SIG-M5 treated with dmso at 0.1 percent for 504 hours (cell line): ENCODE results near the gene P3H3.

Experiments
- DNase-seq: peaks from one replicate; lab custom pipeline; 2025; ENCODE audit not compliant: unreplicated experiment; lab: John Stamatoyannopoulos, UW

P3H3 gene

DNA sequence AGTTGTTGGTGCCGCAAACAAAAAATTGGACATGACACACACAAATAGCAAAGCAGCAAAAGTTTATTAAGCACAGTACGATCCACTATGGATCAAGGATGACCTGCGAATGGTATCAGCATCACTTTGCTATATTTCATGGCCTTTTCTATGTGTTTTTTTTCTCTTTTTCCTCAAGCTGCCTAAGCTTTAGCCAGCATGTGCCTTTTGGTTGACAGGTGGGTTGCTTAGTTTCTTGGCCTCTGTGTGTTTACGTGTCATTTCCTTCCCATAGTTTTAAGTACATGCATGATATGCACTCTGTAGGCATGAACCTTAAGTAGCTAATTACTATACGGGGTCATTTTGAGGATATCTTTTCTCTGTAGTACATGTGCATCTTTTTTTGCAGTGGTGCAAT lies 29.1 kb upstream of the P3H3 start:
- no peak for DNase-seq

DNA sequence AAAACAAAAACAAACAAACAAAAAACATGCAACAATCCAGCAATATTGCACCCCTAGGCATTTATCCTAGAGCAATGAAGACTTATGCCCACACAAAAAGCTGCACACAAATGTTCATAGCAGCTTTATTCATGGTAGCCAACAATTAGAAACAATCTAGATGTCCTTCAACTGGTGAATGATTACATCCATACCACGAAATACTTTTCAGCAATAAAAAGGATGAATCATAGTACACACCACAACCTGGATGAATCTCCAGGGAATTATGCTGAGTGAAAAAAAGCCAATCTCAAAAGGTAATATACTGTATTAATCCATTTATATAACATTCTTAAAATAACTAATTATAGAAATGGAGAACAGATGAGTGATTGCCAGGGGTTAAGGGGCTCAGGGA lies 21.0 kb upstream of the P3H3 start:
- no peak for DNase-seq

DNA sequence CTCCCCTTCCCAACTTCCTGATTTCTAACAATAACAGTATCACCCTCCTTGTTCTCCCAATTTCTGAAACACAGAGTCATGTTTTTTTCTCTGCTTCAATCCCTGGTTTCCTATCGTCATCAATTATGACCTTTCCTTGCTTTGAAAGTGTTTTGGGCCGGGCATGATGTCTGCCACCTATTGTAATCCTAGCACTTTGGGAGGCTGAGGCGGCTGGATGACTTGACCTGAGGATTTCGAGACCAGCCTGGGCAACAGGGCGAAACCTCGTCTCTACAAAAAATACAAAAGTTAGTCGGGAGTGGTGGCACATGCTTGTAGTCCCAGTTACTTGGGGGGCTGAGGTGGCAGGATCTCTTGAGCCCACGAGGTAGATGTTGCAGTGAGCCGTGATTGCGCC lies 19.2 kb upstream of the P3H3 start:
- no peak for DNase-seq

DNA sequence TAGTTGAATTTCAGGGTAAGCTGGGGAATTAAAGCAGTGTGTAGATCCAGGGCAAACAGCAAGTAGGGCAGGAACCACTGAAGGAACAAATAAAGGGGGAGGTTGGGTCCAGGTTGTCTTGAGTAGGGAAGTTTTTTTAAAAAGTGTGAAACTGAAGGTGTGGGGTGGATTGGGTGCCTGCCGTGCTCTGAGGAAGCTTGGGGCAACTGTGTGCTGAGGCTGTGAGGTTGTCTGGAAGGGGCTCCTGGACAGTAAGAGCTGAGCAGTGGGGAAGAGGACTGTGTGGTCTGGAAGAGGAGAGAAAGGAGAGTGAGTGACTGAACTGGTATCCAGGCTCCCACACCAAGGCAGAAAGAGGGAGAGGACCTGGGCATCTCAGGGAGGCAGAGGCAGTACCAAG lies 17.4 kb upstream of the P3H3 start:
- DNase-seq, result no peak

DNA sequence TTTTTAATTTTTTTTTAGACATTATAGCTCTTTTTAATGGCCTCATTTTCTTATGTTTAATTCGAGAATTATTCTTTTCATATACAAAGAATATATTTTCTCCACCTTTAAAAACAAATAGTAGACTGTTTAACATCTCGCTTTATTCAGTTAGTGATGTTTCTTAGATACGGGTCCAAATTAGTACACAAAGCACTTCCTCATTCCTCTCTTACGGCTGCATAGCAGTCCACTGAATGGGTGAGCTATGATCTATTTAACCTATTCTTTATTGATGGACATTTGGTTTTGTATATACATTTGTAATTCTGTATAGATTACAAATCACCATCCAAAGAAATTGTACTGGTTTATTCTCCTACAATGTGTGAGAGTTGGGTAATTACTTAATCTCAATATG lies 14.8 kb upstream of the P3H3 start:
- peak; percentile 38 for DNase-seq

DNA sequence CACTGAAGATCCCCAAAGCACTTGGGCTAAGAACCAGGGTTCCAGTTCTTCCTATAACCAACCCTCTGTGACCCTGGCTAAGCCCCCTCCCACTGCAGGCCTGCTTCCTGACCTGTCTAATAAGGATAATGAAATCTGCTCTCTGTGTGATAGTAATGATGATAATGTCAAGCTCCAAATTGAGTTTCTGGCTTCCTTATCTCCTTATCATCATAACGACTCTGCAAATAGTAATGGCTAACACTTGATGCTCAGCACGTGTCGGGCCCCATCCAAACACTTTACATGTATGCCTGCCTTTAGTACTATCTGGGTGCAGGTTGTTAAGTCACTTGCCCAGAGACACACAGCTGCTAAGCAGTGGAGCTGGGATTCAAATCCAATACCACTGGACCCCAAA lies 11.6 kb upstream of the P3H3 start:
- DNase-seq, result no peak

DNA sequence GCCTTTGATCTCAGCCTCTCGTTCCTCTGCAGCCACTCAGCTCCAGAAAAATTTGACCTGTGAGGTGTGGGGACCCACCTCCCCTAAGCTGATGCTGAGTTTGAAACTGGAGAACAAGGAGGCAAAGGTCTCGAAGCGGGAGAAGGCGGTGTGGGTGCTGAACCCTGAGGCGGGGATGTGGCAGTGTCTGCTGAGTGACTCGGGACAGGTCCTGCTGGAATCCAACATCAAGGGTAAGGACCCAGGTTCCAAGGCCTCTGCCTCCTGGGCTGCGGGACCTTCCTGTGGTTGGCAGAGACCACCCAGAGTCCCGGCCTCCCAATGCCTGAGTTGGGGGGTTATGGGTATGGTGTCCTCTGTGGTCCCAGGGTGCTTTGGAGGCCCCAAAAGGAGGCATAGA lies 11.1 kb upstream of the P3H3 start:
- no peak for DNase-seq

DNA sequence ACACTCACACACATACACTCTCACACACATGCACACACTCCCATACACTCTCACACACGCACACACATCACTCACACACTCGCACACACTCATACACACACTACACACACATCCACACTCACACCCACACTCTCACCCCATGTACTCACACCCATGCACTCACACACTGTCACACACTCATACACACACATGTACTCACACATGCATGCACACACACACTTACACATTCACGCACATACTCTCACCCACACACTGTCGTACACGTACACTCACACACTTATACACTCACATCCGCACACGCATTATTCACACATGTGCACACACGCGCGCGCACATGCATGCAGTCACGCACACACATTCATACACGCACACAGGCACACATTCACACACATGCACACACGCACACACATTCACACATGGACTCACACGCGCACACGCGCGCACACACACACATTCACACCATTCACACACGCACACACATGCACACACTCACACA lies 10.5 kb upstream of the P3H3 start:
- no peak for DNase-seq

DNA sequence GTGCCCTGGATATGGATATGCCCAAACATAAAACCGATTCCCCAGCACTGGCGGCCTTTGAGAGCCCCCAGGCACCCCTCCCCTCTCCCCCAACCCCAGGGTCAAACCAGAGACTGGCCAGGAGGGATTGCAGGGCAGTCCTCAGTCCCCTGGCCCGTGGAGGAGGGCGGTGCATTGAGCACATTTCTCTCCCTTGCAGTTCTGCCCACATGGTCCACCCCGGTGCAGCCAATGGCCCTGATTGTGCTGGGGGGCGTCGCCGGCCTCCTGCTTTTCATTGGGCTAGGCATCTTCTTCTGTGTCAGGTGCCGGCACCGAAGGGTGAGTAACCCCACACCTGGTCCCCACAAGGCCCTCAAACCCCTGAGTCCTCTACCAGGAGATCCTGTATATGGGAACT lies 10.0 kb upstream of the P3H3 start:
- no peak for DNase-seq

DNA sequence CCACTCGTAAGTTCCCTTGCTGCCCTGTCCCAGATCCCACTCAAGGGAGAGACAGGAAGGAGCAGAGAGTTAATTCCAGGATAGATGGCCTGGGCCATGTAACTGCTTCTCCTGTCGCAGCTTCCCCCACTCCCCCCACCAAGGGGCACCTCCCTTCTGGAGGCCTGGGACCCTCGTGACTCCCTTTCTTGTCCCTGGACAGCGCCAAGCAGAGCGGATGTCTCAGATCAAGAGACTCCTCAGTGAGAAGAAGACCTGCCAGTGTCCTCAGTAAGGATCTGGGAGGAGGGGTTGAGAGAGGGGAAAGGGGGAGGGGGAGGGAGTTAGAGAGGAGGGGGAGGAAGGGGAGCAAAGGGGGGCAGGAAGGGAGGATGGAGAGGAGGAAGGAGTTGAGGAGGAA lies 9.6 kb upstream of the P3H3 start:
- no peak for DNase-seq

DNA sequence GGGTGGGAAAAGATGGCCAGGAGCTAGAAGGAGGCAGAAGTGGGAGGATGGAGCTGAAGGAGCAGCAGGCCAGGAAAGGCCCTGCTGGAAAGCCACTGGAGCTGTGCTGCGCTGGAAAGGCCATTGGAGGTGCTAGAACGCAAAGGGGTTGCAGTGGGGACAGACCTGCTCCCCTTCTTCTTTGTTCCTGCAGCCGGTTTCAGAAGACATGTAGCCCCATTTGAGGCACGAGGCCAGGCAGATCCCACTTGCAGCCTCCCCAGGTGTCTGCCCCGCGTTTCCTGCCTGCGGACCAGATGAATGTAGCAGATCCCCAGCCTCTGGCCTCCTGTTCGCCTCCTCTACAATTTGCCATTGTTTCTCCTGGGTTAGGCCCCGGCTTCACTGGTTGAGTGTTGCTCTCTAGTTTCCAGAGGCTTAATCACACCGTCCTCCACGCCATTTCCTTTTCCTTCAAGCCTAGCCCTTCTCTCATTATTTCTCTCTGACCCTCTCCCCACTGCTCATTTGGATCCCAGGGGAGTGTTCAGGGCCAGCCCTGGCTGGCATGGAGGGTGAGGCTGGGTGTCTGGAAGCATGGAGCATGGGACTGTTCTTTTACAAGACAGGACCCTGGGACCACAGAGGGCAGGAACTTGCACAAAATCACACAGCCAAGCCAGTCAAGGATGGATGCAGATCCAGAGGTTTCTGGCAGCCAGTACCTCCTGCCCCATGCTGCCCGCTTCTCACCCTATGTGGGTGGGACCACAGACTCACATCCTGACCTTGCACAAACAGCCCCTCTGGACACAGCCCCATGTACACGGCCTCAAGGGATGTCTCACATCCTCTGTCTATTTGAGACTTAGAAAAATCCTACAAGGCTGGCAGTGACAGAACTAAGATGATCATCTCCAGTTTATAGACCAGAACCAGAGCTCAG lies 8.8 kb upstream of the P3H3 start:
- no peak for DNase-seq

DNA sequence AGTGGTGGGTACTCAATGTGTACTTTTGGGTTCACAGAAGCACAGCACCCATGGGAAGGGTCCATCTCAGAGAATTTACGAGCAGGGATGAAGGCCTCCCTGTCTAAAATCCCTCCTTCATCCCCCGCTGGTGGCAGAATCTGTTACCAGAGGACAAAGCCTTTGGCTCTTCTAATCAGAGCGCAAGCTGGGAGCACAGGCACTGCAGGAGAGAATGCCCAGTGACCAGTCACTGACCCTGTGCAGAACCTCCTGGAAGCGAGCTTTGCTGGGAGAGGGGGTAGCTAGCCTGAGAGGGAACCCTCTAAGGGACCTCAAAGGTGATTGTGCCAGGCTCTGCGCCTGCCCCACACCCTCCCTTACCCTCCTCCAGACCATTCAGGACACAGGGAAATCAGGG lies 8.0 kb upstream of the P3H3 start:
- no peak for DNase-seq

DNA sequence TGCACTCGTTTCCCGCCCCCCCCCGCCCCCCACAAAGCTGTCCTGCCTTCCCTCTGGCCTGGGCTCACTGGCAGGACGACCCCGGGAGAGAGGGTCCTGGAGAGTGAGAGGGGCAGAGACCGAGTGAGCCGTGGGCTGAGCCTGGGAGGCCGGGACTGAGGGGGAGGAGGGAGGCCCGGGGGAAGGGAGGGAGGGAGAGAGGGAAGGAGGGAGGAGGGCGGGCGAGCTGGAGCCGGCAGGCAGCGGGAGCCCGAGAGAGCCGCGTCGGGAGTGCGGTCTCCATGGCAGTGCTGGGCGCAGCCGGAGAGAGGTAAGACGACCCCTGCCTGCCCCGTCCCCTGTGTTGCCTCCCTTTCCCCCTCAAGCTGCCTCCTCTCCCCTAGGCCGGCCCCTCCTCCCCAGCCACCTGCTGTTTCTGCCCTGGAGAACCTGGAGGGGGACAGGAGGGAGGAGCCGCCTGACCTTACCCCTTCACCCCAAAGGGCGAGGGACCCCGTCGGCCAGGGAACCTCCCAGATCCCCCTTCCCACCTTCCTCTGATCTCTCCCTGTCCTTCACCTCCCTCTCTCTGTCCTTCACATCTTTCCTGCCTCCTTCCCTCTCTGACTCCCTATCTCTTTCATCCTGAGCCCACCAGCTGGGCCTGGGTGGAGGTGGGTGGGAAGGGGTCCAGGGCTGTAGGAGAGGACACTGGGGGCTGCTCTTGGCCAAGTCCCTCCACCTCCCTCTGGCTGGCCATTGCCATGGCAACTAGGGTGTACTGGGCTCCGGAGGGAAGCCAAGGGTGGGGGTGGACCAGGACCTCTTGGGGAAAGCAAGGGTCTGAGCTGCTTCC lies 6.4 kb upstream of the P3H3 start, which contains the start of gene GPR162:
GPR162 (plus strand) TSS at position 231 of the 835 bp plus-strand sequence. CDS start 2,078 bp downstream, outside the sequence.
- peak; percentile 63 for DNase-seq

DNA sequence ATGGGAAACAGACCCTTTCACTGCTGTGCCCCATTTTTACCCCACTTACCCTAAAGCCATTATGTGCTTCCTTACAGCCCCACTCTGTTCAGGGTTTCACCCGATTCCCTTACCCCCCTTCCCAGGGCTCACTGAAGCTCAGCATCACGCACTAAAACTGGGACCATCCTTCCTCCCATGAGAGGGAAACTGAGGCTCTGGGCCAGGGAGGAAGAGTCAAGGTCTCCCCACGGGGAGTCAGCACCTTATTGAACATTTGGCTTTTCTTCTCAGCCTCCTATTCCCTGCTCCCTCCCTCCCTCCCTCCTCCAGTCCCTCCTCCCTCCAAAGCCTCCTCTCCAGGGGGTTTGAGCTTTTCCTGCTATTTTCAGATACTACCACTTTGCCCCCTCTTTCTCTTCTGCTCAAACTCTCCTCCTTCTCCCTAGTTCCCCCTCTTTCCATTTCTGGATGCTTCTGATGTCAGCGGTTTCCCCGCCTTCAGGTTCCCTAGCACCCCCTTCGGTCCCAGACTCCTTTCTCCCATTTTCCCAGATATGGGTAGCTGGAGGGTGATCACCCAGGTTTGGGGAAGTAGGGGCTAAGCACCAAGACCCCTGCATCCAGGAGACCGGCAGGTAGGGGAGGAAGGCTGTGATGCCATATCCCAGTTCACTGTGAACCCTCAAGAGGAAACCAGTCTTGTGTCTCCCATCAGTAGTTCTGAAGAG lies 5.6 kb upstream of the P3H3 start:
- DNase-seq, result no peak

DNA sequence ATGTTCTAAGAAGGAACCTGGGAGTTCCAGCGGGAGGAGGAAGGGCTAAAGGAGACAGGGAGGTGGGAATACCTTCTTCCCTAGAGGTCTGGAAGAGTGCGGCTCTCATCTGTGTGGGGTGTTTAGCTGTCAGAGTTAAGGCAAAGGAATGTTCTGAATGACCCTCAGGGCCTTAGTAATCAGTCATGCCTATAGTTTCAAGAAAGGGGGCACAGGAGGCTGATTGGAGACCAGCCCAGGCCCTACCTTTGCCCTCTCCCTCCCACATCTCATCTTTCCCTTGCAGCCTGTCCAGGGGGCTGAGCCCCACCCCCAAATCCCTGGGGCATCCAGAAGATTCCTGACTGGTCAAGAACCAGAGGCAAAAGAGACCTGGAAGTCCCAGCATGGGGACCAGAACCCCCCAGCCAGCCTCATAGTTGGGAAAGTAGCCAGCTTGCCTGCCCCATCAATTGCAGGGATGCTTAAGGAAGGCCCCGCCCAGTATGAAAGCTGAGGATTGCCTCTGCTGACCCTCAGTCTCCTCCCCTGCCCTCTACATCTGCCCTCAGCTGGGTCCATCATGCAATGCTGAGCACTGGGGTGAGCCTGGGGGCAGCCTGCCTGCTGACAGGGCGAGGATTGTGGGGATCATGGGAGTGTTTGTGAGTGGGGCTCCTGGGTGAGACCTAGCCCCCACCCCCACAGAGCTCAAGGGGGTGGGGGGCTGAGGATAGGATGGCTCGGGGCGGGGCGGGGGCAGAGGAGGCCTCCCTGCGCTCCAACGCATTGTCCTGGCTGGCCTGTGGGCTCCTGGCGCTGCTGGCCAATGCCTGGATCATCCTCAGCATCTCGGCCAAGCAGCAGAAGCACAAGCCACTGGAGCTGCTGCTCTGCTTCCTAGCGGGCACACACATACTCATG lies 4.8 kb upstream of the P3H3 start:
- DNase-seq, result no peak

DNA sequence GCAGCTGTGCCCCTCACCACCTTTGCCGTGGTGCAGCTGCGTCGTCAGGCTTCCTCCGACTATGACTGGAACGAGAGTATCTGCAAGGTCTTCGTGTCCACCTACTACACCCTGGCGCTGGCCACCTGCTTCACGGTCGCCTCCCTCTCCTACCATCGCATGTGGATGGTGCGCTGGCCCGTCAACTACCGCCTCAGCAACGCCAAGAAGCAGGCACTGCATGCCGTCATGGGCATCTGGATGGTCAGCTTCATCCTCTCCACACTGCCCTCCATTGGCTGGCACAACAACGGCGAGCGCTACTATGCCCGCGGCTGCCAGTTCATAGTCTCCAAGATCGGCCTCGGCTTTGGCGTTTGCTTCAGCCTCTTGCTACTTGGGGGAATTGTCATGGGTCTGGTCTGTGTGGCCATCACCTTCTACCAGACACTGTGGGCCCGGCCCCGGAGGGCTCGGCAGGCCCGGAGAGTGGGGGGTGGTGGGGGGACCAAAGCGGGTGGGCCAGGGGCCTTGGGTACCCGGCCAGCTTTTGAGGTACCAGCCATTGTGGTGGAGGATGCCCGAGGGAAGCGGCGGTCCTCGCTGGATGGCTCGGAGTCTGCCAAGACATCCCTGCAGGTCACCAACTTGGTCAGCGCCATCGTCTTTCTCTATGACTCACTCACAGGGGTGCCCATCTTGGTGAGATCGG lies 4.0 kb upstream of the P3H3 start:
- DNase-seq, result no peak

DNA sequence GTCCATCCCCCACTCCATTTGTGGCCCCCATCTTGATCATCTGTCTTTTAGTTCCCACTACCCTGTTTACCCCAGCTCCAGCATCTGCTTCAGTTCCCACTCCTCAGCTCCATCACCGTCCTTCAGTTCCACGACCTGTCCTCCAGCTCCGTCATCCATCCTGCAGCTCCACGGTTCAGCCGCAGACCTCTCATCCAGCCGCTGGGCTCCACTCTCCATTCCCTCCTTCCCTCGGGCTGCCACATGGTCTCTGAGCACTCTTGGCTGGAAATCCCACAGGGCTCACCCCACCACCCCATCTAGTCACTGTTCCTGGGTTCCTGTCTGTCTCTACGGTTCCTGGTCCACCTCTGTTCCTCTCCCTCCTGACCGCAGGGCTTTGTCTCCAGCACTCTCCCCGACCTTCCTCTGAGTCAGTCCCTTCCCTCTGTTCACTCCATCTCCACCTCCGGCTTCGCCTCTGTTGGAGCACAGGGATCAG lies 3.3 kb upstream of the P3H3 start:
- DNase-seq, result no peak

DNA sequence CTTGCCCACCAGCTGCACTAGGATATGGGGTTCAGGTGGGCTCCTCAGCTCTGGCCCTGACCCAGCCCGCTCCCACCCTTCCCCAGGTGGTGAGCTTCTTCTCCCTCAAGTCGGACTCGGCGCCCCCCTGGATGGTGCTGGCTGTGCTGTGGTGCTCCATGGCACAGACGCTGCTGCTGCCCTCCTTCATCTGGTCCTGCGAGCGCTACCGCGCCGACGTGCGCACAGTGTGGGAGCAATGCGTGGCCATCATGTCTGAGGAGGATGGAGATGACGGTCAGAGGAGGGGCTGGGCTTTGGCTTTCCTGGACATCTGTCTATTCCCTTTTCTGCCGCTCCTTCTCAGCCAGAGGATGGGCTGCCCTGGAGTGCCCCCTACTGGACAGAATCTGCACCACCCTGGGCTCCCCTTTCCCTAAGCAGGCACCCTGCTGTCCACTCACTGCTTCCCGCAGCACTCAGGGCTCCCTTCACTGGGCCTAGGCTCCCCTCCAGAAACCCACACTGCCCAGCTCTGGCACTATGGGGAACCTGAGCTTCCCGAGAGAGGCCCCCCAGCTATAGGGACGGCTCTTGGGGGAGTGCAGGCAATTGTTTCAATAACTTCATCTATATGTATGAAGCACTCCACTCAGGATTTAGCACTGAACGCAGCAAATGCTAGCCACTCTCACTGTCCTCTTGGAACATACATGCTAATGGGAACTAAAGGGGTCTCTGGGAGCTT lies 2.6 kb upstream of the P3H3 start:
- DNase-seq, result peak; percentile 79
